Immature natural killer cell (primary cell): ENCODE measurements around the gene OSM. TPM values are rescaled to one million over a fixed set of nuclear protein-coding genes. Genes with fewer than 3 reads are reported as not detected.
A peak's percentile ranks its signal among the peaks of the same experiment; 100 is the strongest.

Experiments used
- DNase-seq, 3 donors: peaks; one replicate each; pipeline ENCODE4 v3.0.0; 2022; ENCODE audit warnings: mixed read lengths in 1 of 3
- H3K27ac Mint-ChIP-seq, 6 donors: one replicate each; pipeline ENCODE4 v1.8.0; 2020; ENCODE audit warnings: mixed read lengths in 6 of 6, mild to moderate bottlenecking in 5 of 6, inconsistent platforms in 4 of 6, moderate library complexity in 3 of 6
- H3K27me3 Mint-ChIP-seq, 3 donors: one replicate each; pipeline ENCODE4 v1.8.0; 2020 to 2021; ENCODE audit warnings: low read depth in 3 of 3, mild to moderate bottlenecking in 3 of 3, mixed read lengths in 3 of 3, moderate library complexity in 3 of 3, inconsistent platforms in 1 of 3
- H3K36me3 Mint-ChIP-seq, 3 donors: one replicate each; pipeline ENCODE4 v1.8.0; 2020; ENCODE audit warnings: mixed read lengths in 3 of 3, inconsistent platforms in 2 of 3, mild to moderate bottlenecking in 2 of 3
- H3K4me1 Mint-ChIP-seq, 2 donors: one replicate each; pipeline ENCODE4 v1.8.0; 2020; ENCODE audit warnings: inconsistent platforms in 2 of 2, mild to moderate bottlenecking in 2 of 2, mixed read lengths in 2 of 2, moderate library complexity in 1 of 2
- H3K4me3 Mint-ChIP-seq, 5 donors: one replicate each; pipeline ENCODE4 v1.8.0; 2020; ENCODE audit warnings: mild to moderate bottlenecking in 5 of 5, mixed read lengths in 5 of 5, inconsistent platforms in 3 of 5, moderate library complexity in 3 of 5
- H3K9me3 Mint-ChIP-seq, 6 donors: one replicate each; pipeline ENCODE4 v1.8.0; 2020; ENCODE audit warnings: mild to moderate bottlenecking in 6 of 6, mixed read lengths in 6 of 6, inconsistent platforms in 4 of 6, moderate library complexity in 3 of 6
- polyA plus RNA-seq, 3 donors: library from polyadenylated mRNA; unstranded; fragments of 300-500 nt; fragmentation: Illumina TruSeq; gene quantifications; one replicate each; pipeline ENCODE4 v1.2.3, GENCODE V29; 2021

OSM gene
- polyA plus RNA-seq, 3 donors from 2014 or later: 7.5 to 22.3 (median 16.6) TPM

DNA sequence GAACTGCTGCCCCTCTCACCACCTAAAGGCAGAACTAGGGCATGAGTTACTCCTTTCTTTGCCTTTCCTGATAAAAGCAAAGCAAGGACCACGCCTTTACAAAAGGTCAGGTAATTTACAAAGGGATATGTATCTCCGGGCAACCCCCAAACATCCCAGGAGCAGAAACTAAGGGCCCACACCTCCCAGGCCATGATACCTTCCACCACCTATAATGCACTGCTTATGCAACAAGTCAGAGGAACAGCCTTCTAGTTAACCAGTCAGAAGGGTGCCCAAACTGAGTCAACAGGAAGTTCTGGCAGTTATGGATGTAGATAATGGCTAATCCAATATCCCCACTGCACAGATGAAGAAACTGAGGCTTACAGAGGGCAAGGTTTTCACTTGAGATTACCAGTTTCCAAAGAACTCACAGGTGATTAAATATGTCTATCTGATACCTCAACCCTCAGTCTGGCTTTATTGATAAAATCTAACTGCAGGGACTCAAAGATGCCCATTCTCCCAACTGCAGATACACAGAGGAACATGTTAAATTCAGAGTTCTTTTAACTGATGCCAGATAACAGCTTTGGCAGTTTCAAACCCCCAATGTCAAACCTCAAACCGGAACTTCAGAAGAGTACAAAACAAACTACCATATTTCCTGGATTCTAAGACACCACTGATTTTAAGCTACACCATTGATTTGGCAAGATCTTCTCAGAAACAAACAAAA is 39.4 kb upstream of the OSM start:
- H3K27me3 Mint-ChIP-seq: no peaks in the 10 kb centered on the region
- peak; percentile 49 to 62 (median 54) for DNase-seq
- peak overlapping the region; percentile 78 to 97 (median 88) for H3K27ac Mint-ChIP-seq
- H3K4me1 Mint-ChIP-seq: peaks cover 97 to 100% of the 10 kb centered on the region in 2 donors
- no peaks in the 10 kb centered on the region for H3K9me3 Mint-ChIP-seq
- peak overlapping the region; percentile 68 to 81 (median 79) for H3K4me3 Mint-ChIP-seq
- peaks cover 0 to 7% (median 0%) of the 10 kb centered on the region in 3 donors for H3K36me3 Mint-ChIP-seq

DNA sequence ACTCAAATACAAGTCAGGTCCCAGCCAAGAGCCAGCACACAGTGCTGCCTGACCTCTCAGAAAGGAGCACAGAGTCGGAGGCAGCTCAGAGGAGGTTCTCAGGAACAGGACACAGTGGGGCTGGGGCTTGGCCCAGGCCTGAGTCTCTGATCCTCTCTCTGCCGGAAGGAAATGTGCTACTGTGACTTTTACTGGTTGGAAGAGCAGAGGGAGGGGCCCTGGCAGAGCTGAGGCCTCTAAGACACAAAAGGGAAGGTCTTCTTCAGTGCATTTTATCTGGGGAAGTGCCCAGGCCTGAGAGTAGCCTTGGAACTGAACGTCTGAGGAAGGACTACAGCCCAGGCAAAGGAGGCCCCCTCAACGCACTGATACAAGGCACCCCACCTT is 38.9 kb upstream of the OSM start:
- peaks cover 96 to 97% of the 10 kb centered on the region in 2 donors for H3K4me1 Mint-ChIP-seq
- peaks cover 0 to 8% (median 0%) of the 10 kb centered on the region in 3 donors for H3K36me3 Mint-ChIP-seq
- DNase-seq: peak; percentile 44 to 52 (median 50)
- H3K27me3 Mint-ChIP-seq: no peaks in the 10 kb centered on the region
- peak overlapping the region; percentile 78 to 97 (median 88) for H3K27ac Mint-ChIP-seq
- H3K9me3 Mint-ChIP-seq: no peaks in the 10 kb centered on the region
- H3K4me3 Mint-ChIP-seq: peak overlapping the region; percentile 68 to 81 (median 79)

DNA sequence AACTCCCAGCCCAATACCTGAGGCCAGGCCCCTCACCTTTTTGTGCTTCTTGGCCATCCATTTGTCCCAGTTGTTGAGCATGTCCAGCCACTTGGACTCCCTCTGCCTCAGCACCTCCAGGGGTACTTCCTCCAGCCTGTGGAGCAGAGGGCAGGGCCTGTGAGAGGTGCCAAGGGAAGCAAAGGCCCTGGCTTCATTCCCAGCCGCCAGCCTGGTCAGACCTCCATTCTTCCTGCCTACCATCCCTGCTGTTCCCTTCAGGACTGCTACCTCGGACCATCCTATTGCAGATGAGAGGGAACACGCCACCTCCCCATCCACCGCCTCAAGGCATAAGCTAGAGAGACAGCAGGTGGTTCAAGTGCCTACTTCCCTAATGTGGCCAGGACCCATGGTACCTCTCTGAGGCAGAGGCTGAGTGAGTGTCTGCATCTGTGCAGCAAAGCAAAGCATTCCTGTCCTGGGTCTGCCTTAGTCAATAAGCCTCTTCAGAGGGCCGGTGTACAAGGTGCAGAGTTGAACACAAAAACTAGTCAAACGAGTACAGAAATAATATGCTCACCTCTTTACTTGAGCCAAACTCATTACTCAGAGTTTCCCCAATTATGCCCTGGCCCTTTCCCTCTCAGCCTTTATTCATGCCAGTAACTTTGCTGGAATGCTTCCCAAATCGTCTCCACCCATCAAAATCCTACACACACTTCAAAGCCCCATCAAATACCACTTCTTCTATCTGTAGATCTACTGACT is 38.0 kb upstream of the OSM start:
- peaks cover 87 to 89% of the 10 kb centered on the region in 2 donors for H3K4me1 Mint-ChIP-seq
- H3K27me3 Mint-ChIP-seq: no peaks in the 10 kb centered on the region
- H3K27ac Mint-ChIP-seq: peak overlapping the region; percentile 78 to 97 (median 88)
- H3K4me3 Mint-ChIP-seq: peak overlapping the region; percentile 45 to 81 (median 79)
- peaks cover 0 to 8% (median 0%) of the 10 kb centered on the region in 3 donors for H3K36me3 Mint-ChIP-seq
- no peak for DNase-seq
- no peaks in the 10 kb centered on the region for H3K9me3 Mint-ChIP-seq

GRCh38 chr22:30302810-30303138 is 36.1 kb upstream of the OSM start:
- peaks cover 0 to 3% (median 0%) of the 10 kb centered on the region in 3 donors for H3K27me3 Mint-ChIP-seq

DNA sequence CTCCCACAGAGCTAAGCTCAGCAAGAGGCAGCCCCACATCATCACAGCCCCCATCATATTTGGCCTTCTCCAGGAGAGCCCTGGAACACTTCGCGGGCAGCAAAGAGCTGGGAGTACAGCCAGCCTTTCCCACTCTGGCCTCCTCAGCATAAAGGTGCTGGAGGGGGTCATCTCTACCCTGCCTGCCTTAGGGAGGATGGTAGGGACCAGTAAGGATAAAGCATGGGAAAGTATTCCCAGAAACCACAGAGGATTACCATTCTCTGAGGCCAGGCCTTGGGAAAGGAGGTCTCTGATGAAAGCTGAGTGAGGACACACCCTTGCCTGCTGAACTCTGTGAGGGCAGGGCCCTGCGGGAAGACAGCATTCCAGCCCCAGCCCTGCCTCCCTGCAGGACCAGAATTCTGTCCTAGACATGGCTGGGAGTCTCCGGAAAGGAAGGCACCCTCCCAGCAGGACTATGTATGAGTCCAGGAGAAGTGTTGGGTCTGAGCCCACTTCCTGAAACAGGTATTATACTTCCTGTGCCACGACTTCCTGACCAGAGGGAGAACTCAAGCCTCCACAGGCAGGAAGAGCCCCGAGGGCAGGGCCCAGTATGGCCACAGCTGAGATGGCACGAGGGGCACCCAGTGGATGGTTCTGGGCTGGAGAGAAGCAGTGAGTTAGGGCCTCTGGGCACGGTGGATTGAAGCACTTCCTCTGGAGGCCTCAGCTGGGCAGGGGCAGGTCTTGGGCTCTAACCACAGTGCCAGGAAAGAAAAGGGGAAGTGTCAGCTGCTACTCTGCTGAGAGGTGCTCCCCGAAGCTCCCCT is 35.6 kb upstream of the OSM start:
- Mint-ChIP-seq H3K36me3 (peaks cover 0 to 12% (median 11%) of the 10 kb centered on the region in 3 donors), H3K4me1 (peaks cover 64 to 67% of the 10 kb centered on the region in 2 donors), H3K9me3 (no peaks in the 10 kb centered on the region), H3K27me3 (peaks cover 0 to 3% (median 0%) of the 10 kb centered on the region in 3 donors), H3K27ac (peak overlapping the region; percentile 78 to 97 (median 88)), H3K4me3 (peak overlapping the region; percentile 45 to 57 (median 55))
- no peak for DNase-seq

More at GRCh38 chr22:30302810-30303138, 36.1 kb upstream of the OSM start:
- no peaks in the 10 kb centered on the region for H3K9me3 Mint-ChIP-seq
- peak overlapping the region; percentile 78 to 97 (median 88) for H3K27ac Mint-ChIP-seq
- peaks cover 0 to 12% (median 8%) of the 10 kb centered on the region in 3 donors for H3K36me3 Mint-ChIP-seq
- no peak for DNase-seq
- peak overlapping the region; percentile 45 to 57 (median 55) for H3K4me3 Mint-ChIP-seq
- H3K4me1 Mint-ChIP-seq: peaks cover 70 to 72% of the 10 kb centered on the region in 2 donors

DNA sequence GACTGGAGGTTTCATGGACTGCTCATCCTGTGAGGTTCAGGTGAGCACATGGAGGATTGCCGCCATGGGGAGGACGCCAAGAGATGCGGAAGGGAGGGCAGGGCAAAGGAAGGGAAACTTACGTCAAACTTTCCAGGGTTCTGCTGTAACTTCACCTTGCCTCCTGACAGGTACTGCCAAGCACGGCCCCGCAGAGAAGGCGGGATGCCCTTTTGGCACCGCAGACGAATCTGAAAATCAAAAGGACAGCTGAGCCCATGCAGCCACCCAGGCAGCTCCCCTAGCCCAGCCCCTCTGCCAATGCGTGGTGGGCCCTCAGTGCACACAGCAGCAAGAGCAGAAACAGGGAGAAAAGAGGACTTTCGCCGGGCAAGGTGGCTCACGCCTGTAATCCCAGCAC is 32.7 kb upstream of the OSM start:
- peaks cover 35 to 38% of the 10 kb centered on the region in 2 donors for H3K4me1 Mint-ChIP-seq
- DNase-seq: no peak
- H3K36me3 Mint-ChIP-seq: peaks cover 2 to 18% (median 18%) of the 10 kb centered on the region in 3 donors
- no peak overlapping the region for H3K27ac Mint-ChIP-seq
- H3K9me3 Mint-ChIP-seq: no peaks in the 10 kb centered on the region
- peaks cover 0 to 3% (median 0%) of the 10 kb centered on the region in 3 donors for H3K27me3 Mint-ChIP-seq
- no peak overlapping the region for H3K4me3 Mint-ChIP-seq

DNA sequence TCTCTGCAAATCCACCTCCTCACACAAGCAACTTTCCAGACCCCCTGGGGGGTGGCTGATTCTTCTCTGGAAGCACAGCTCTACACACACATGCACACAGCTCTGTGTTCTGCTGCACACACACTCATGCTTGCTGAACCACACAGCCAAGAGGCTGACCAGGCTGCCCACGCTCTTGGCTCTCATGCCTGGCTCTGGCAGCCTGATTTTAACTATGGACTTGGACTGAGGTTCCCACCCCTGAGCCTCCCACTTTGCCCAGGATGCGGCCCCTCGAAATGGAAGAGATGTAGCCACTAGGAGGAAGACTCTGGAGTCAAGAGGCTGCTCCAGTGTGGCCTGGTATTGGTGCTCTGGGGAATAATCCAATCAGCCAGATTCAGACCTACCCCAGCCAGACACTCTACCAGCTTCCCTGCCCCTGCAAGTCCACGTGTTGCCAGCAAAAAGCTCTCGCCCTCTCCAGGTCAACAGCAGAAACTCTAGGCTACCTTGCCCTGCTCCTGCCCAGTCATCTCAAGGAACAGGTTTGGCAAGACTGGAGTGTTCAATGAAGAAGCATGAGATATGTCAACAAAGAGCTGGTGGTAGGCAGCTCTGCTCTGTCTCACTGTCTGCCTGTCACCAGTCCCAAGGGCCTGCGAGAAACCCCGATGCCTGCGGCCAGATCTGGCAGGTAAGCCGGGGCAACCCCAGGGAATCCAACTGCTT is 31.5 kb upstream of the OSM start:
- H3K4me1 Mint-ChIP-seq: peaks cover 23 to 26% of the 10 kb centered on the region in 2 donors
- H3K9me3 Mint-ChIP-seq: no peaks in the 10 kb centered on the region
- DNase-seq: no peak
- H3K4me3 Mint-ChIP-seq: no peak overlapping the region
- peaks cover 0 to 3% (median 0%) of the 10 kb centered on the region in 3 donors for H3K27me3 Mint-ChIP-seq
- peaks cover 13 to 27% (median 22%) of the 10 kb centered on the region in 3 donors for H3K36me3 Mint-ChIP-seq
- peak overlapping the region in 1 of 6 donors; percentile 11 for H3K27ac Mint-ChIP-seq

DNA sequence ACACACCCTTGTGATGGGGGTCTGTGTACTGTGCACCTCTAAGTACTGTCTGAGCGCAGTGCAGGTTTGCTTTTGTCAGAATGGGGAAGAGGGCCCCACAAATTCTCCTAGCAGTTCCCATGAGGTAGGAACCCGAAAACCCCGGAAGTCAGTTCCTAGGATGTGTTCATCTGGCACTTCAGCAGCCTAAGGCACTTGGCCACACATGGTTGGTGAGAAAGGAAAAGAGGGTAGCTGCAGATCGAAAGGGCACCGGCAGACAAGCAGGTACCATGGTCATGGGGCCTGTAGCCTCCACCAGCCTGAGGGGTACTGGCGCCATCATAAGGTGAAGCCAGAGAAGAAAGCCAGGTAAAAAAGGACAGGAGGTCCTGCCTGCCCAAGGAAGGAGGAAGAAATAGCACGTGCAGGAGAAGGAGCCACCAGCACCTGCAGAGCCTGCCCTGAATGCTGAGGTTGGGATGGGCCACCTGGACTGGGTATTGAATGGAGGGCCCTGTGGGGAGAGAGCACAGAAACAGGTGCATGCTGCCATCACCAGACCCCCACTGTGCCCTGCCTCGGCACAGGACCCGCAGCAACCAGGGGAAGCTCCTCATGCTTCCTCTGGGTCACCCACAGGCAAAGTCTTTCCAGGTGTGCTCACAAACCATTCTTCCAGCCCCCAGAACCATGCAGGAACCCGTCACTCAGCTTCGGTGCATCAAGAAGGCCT is 30.8 kb upstream of the OSM start:
- peaks cover 15 to 29% (median 22%) of the 10 kb centered on the region in 3 donors for H3K36me3 Mint-ChIP-seq

DNA sequence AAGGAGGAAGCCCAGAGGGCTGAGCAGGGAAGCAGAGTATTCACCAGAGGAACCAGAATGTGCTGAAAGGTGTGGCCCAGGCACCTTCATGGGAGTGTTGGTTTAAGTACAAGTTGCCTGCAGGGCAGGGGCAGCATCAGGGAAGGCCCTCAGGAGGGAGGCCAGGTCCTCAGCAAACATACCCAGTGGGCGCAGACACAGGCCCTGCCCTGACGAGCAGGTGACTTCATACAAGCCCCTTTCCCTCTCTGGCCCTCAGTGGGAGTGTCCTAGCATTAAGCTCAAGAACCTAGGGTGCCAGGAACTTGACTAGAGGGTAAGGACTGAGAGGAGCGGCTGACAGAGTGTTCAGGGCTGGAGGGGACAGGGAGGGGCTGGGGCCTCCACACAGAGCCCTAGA is 30.2 kb upstream of the OSM start:
- H3K27ac Mint-ChIP-seq: peak overlapping the region in 4 of 6 donors; percentile 16 to 31 (median 24)
- no peak overlapping the region for H3K4me3 Mint-ChIP-seq
- no peaks in the 10 kb centered on the region for H3K9me3 Mint-ChIP-seq
- no peak for DNase-seq
- peaks cover 15 to 29% (median 22%) of the 10 kb centered on the region in 3 donors for H3K36me3 Mint-ChIP-seq
- peaks cover 0 to 3% (median 0%) of the 10 kb centered on the region in 3 donors for H3K27me3 Mint-ChIP-seq
- peaks cover 10 to 13% of the 10 kb centered on the region in 2 donors for H3K4me1 Mint-ChIP-seq

More for the DNA sequence above, 30.8 kb upstream of the OSM start:
- no peak for DNase-seq
- H3K27ac Mint-ChIP-seq: peak overlapping the region in 1 of 6 donors; percentile 69
- peaks cover 16 to 19% of the 10 kb centered on the region in 2 donors for H3K4me1 Mint-ChIP-seq
- no peaks in the 10 kb centered on the region for H3K9me3 Mint-ChIP-seq
- H3K4me3 Mint-ChIP-seq: no peak overlapping the region
- H3K27me3 Mint-ChIP-seq: peaks cover 0 to 3% (median 0%) of the 10 kb centered on the region in 3 donors

DNA sequence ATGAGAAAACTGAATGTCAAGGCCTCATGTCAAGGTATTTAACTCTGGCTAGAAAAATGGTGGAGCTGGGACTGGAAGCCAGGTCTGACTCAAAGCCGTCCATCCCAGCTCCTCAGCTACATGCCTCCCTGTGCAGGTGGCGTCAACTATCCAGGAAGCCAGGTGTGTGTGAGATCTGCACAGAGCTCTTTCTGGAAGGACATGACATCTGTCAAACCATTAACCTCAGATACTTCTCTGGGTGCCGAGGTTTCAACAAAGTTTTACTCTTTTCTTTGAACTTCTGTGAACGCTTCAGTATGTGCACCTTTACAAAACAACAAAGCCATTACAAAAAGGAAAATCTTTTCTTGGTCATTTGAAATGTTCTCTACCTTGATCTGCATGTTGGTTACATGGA is 29.7 kb upstream of the OSM start:
- Mint-ChIP-seq H3K9me3 (no peaks in the 10 kb centered on the region), H3K4me1 (peaks cover 8% of the 10 kb centered on the region in 2 donors), H3K36me3 (peaks cover 15 to 27% (median 22%) of the 10 kb centered on the region in 3 donors), H3K4me3 (no peak overlapping the region), H3K27me3 (peaks cover 0 to 3% (median 2%) of the 10 kb centered on the region in 3 donors), H3K27ac (peak overlapping the region in 2 of 6 donors; percentile 16 to 29)
- DNase-seq: no peak

DNA sequence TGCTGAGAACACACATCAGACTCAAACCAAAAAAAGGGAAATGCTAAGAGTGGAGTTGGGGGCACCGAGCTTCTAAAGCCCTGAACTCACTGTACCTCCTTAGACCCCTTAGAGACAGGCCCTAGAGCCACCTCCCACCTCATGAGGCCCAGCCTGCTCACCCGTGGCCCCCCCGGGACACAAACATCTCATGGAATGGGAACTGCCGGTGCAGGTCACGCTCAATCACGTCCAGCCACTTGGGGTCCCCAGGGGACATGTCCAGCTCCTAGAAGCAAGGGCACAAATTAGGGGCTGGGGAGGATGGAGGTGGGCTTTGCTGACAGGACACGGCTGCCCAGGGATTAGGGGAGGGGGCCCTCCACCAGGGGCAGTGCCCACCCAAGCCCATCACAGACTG is 28.9 kb upstream of the OSM start:
- Mint-ChIP-seq H3K27me3 (peaks cover 0 to 3% (median 2%) of the 10 kb centered on the region in 3 donors), H3K27ac (peak overlapping the region in 1 of 6 donors; percentile 64), H3K36me3 (peaks cover 15 to 24% (median 22%) of the 10 kb centered on the region in 3 donors), H3K4me3 (no peak overlapping the region), H3K4me1 (peaks cover 3 to 5% of the 10 kb centered on the region in 2 donors), H3K9me3 (no peaks in the 10 kb centered on the region)
- DNase-seq: no peak

- peak overlapping the region in 1 of 6 donors; percentile 12 for H3K27ac Mint-ChIP-seq
- peaks cover 10 to 13% of the 10 kb centered on the region in 2 donors for H3K4me1 Mint-ChIP-seq
- no peak for DNase-seq
- no peak overlapping the region for H3K4me3 Mint-ChIP-seq
- peaks cover 0 to 7% (median 2%) of the 10 kb centered on the region in 3 donors for H3K27me3 Mint-ChIP-seq
- H3K36me3 Mint-ChIP-seq: peaks cover 15 to 24% (median 22%) of the 10 kb centered on the region in 3 donors
- no peaks in the 10 kb centered on the region for H3K9me3 Mint-ChIP-seq
These were observed 28.2 kb upstream of the OSM start for GRCh38 chr22:30294830-30295229.
